Measurements from ENCODE around the gene MAP1B. TPM values are rescaled to one million over a fixed set of nuclear protein-coding genes. Genes with fewer than 3 reads are reported as not detected.

Gene MAP1B
- total RNA-seq, 1 experiment from 2014 or later: 163 TPM

- Histone ChIP-seq H3K9me2 (ENCODE audit: insufficient read depth) (no peaks in the 10 kb centered on the region), H3K27ac (no peak overlapping the region), H3K4me1 (replicated peaks; ENCODE audit: insufficient read depth) (peaks cover 11% of the 10 kb centered on the region), H3K79me2 (ENCODE audit: low read depth) (no peaks in the 10 kb centered on the region), H3K36me3 (ENCODE audit: low read depth) (no peaks in the 10 kb centered on the region), H2AFZ (no peak overlapping the region), H3K4me3 (no peak overlapping the region), H4K20me1 (ENCODE audit: insufficient read depth) (no peaks in the 10 kb centered on the region), H3F3A (ENCODE audit: insufficient read depth, low read depth) (peaks cover 12% of the 10 kb centered on the region), H3K9me3 (ENCODE audit: insufficient read depth, low read depth) (no peaks in the 10 kb centered on the region; the same call in none of the 2 replicates), H3K4me2 (no peak overlapping the region), H3K27me3 (ENCODE audit: insufficient read depth, low read depth) (no peaks in the 10 kb centered on the region)
- peak in 1 of 2 experiments; percentile 45 for DNase-seq
- ChIA-PET POLR2A (ENCODE audit: unreplicated experiment) (interaction anchor here (0.5 to 0.6 kb wide), 2 partner anchors 35 to 36 kb away, joined by 3 to 4 read pairs; no protein-coding TSS in a partner anchor), CTCF (no interaction called here)
- no TSS peak for BruUV-seq (replicated peaks)
- TF ChIP-seq CTCF (conservative IDR thresholded peaks at IDR 0.05) (no peak), EZH2 (IDR thresholded peaks at IDR 0.05; ENCODE audit: low read depth) (no peak)
- intact Hi-C loops (cut with micrococcal nuclease; ENCODE audit: unreplicated experiment): no loop called here
Observed at GRCh38 chr5:72101828-72102227, 5.4 kb upstream of the MAP1B start.

GRCh38 chr5:72106817-72107130 lies 501 bp upstream of the MAP1B start:
- H3K9me2 ChIP-seq (ENCODE audit: insufficient read depth): no peaks in the 10 kb centered on the region
- H3K36me3 ChIP-seq (ENCODE audit: low read depth): peaks cover 5% of the 10 kb centered on the region; the same call in 1 of the 2 replicates
- POLR2A ChIA-PET (ENCODE audit: unreplicated experiment): interaction anchor here (0.6 to 0.7 kb wide), 3 partner anchors 11 to 581 kb away, joined by 3 to 4 read pairs (median 4); no protein-coding TSS in a partner anchor
- no peak for DNase-seq
- H3K79me2 ChIP-seq (ENCODE audit: low read depth): peaks cover 43% of the 10 kb centered on the region
- peak overlapping the region; percentile 100 for H3K4me3 ChIP-seq
- TF ChIP-seq EZH2 (IDR thresholded peaks at IDR 0.05; ENCODE audit: low read depth): no peak
- TF ChIP-seq CTCF (conservative IDR thresholded peaks at IDR 0.05): no peak
- BruUV-seq (replicated peaks): TSS peak; percentile 43
- H3K27me3 ChIP-seq (ENCODE audit: insufficient read depth, low read depth): no peaks in the 10 kb centered on the region
- H3K9me3 ChIP-seq (ENCODE audit: insufficient read depth, low read depth): no peaks in the 10 kb centered on the region; the same call in none of the 2 replicates
- intact Hi-C loops (cut with micrococcal nuclease; ENCODE audit: unreplicated experiment): no loop called here
- peak overlapping the region; percentile 86 for H2AFZ ChIP-seq
- CTCF ChIA-PET: interaction anchor here (0.8 to 1.0 kb wide), 2 partner anchors 39 to 168 kb away, joined by 3 to 4 read pairs; no protein-coding TSS in a partner anchor
- peaks cover 29% of the 10 kb centered on the region for H4K20me1 ChIP-seq (ENCODE audit: insufficient read depth)
- peaks cover 14% of the 10 kb centered on the region for H3F3A ChIP-seq (ENCODE audit: insufficient read depth, low read depth)
- peak overlapping the region; percentile 69; the same call in 1 of the 2 replicates for H3K27ac ChIP-seq
- H3K4me1 ChIP-seq (replicated peaks; ENCODE audit: insufficient read depth): peaks cover 27% of the 10 kb centered on the region
- peak overlapping the region; percentile 81 for H3K4me2 ChIP-seq

GRCh38 chr5:72107901-72108201 lies 576 bp downstream of the MAP1B start:
- Histone ChIP-seq H3K4me3 (peak overlapping the region; percentile 100), H3K4me2 (peak overlapping the region; percentile 81), H3K9me2 (ENCODE audit: insufficient read depth) (no peaks in the 10 kb centered on the region), H3K27ac (peak overlapping the region; percentile 69), H2AFZ (peak overlapping the region; percentile 86), H3K79me2 (ENCODE audit: low read depth) (peaks cover 54% of the 10 kb centered on the region), H3K36me3 (ENCODE audit: low read depth) (peaks cover 5% of the 10 kb centered on the region; the same call in 1 of the 2 replicates), H3K4me1 (replicated peaks; ENCODE audit: insufficient read depth) (peaks cover 20% of the 10 kb centered on the region), H3K27me3 (ENCODE audit: insufficient read depth, low read depth) (no peaks in the 10 kb centered on the region), H4K20me1 (ENCODE audit: insufficient read depth) (peaks cover 34% of the 10 kb centered on the region), H3K9me3 (ENCODE audit: insufficient read depth, low read depth) (no peaks in the 10 kb centered on the region; the same call in none of the 2 replicates), H3F3A (ENCODE audit: insufficient read depth, low read depth) (peaks cover 14% of the 10 kb centered on the region)
- intact Hi-C loops (cut with micrococcal nuclease; ENCODE audit: unreplicated experiment): loop anchor here (1.0 kb wide), 2 partner anchors 41 to 176 kb away; no protein-coding TSS in a partner anchor
- TF ChIP-seq EZH2 (IDR thresholded peaks at IDR 0.05; ENCODE audit: low read depth) (no peak), CTCF (conservative IDR thresholded peaks at IDR 0.05) (no peak)
- TSS peak; percentile 30 for BruUV-seq (replicated peaks)
- ChIA-PET POLR2A (ENCODE audit: unreplicated experiment) (interaction anchor here (0.6 kb wide), 1 partner anchor 40 kb away, joined by 3 read pairs; no protein-coding TSS in a partner anchor), CTCF (interaction anchor here (1.0 kb wide), 1 partner anchor 169 kb away, joined by 6 read pairs; no protein-coding TSS in a partner anchor)
- peak; percentile 51 to 61 for DNase-seq
